Measurements from ENCODE around the gene PAM16.

PAM16 gene

GRCh38 chr16:4383591-4384444 lies 32.7 kb upstream of the PAM16 start:
- DNase-seq: no peak

- no peak for DNase-seq
Measured at GRCh38 chr16:4382795-4383357, 31.8 kb upstream of the PAM16 start.

GRCh38 chr16:4381935-4382794 lies 31.0 kb upstream of the PAM16 start:
- no peak for DNase-seq

- no peak for DNase-seq
Measured at GRCh38 chr16:4381072-4381934, 30.2 kb upstream of the PAM16 start.

DNA sequence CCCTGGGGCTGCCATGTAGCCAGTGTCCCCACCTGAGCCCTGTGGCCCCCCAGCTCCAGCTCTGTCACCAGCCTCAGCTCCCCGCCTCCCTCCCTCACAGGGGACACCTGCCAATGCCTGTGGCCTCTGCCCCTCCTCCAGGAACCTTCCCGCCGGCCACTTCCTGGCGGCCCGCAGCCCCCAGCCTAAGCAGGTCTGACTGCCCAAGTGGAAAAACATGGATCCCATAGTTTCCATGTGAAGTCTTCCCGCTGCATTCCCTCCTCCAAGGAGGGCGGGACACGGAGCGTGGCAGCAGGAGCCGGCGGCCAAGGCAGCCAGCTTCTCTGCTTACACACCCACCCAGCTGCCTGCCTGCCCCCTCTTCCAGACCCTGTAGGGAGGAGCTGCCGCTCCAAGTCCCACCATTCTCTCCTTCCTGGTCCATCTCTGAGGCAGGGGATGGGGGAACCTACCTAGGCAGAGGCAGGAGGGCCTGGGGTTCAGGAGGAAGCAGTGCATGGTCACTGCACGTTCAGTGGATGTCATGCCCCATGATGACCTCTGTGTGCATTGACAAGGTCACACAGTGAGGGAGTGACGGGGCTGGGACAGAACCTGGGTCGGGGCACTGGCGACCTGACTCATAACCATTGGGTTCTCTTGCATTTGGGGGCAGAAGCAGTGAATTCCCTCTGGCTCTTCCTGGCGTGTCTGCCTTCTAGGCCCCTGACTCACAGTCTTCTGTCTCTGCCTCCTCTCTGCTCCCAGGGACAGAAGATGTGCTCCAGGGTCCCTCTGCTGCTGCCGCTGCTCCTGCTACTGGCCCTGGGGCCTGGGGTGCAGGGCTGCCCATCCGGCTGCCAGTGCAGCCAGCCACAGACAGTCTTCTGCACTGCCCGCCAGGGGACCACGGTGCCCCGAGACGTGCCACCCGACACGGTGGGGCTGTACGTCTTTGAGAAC lies 29.3 kb upstream of the PAM16 start:
- DNase-seq: no peak

GRCh38 chr16:4378999-4379690 lies 28.0 kb upstream of the PAM16 start:
- no peak for DNase-seq

DNA sequence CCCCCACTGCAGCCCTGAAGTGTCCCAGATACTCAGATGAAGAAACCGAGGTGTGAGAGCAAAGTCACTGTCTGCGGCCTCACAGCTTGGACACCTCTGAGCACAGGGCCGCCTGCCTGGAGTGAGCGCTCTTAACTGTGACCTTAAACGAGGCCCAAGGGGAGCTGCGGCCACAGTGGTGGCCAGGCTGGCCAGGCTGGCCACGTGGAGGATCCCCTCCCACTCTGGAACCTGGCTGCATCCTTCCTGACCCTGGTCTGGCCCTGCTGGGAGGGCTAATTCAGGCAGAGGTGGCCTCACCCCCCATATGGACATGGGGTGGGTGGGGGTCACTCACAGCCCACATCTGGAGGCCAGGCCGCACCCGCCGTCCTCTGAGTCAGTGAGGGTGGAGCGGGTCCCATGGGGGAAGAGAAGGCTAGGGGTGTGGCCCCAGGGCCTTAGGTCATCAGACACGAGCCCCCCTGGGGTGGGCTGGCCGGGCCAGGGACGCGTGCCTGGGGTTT lies 27.1 kb upstream of the PAM16 start:
- DNase-seq: no peak

DNA sequence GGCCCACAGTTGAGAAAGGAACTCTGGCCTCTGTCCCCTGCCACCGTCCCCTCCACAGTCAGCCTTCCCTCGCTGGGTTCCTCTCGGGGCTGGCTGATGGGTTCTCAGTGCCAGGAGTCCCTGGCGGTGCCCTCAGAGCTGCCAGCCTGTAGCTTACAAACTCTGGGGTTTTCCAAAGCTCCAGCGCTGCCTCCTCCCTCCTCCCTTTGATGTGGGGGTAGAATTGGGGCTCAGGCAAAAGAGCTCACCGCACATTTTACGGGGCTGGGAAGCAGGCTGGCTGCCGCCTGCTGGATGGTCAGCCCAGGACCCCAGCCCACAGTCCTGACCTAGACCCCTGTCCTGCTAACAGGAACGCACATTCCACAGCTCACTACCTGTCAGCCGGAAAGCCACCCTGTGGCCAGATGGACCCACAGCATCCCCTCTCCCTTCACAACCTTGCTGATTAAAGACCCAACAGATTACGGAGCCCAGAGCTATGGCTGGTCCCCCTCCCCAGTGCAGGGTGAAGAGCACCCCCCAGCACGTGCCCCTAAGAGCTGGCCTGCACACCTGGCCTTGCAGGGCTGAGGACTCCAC lies 26.5 kb upstream of the PAM16 start:
- DNase-seq: no peak

- no peak for DNase-seq
Measured at GRCh38 chr16:4376893-4377572, 25.9 kb upstream of the PAM16 start.

GRCh38 chr16:4376126-4376892 lies 25.2 kb upstream of the PAM16 start:
- DNase-seq: no peak

GRCh38 chr16:4375717-4376116 lies 24.6 kb upstream of the PAM16 start:
- DNase-seq: no peak

GRCh38 chr16:4373909-4374742 lies 23.0 kb upstream of the PAM16 start:
- no peak for DNase-seq

GRCh38 chr16:4373356-4373908 lies 22.3 kb upstream of the PAM16 start:
- DNase-seq: no peak

GRCh38 chr16:4372578-4373355 lies 21.6 kb upstream of the PAM16 start:
- peak; percentile 62 for DNase-seq

- DNase-seq: no peak
Measured at GRCh38 chr16:4372001-4372577, 21.0 kb upstream of the PAM16 start.

GRCh38 chr16:4371357-4372000 lies 20.4 kb upstream of the PAM16 start, which contains the start of gene VASN:
VASN (plus strand) TSS chr16:4371848; CDS start chr16:4380878, 9,030 bp downstream.
- no peak for DNase-seq

Measured in NCI-H2029 treated with DMSO at 0.1 percent for 48 hours (cell line).